Fibroblast of lung (primary cell): ENCODE measurements around the gene DACH2. TPM values are rescaled to one million over a fixed set of nuclear protein-coding genes. Genes with fewer than 3 reads are reported as not detected.

Experiments used
- DNase-seq, 2 donors: peaks; one replicate each; pipeline versions ENCODE4 v3.0.0 to v3.0.0-alpha.2; 2010; ENCODE audit warnings: low read depth in 2 of 2
- H2AFZ ChIP-seq: 2 replicates; pipeline ENCODE4 v1.5.1; 2012; ENCODE audit warnings: low read length, control low read depth, inconsistent platforms
- H3K27ac ChIP-seq: 2 replicates; pipeline ENCODE4 v1.5.1; 2011; ENCODE audit warnings: low read length, control low read depth; ENCODE audit not compliant: insufficient read depth
- H3K27me3 ChIP-seq: 2 replicates; pipeline ENCODE4 v1.5.1; 2011; ENCODE audit warnings: mild to moderate bottlenecking, low read length; ENCODE audit not compliant: control insufficient read depth, insufficient read depth
- H3K36me3 ChIP-seq: 2 replicates; pipeline ENCODE4 v1.5.1; 2011; ENCODE audit warnings: low read length; ENCODE audit not compliant: control insufficient read depth, insufficient read depth
- H3K4me1 ChIP-seq: 2 replicates; pipeline ENCODE4 v1.5.1; 2011; ENCODE audit warnings: low read length; ENCODE audit not compliant: control insufficient read depth, insufficient read depth; ENCODE audit errors: extremely low read depth
- H3K4me2 ChIP-seq: 2 replicates; pipeline ENCODE4 v1.5.1; 2011; ENCODE audit warnings: low read length, control low read depth; ENCODE audit not compliant: insufficient read depth; ENCODE audit errors: extremely low read depth
- H3K4me3 ChIP-seq, 4 experiments: fragments of 200-600 bp in 1 of 4; sonication (generic) in 1 of 4; replicated peaks in 1 of 4; 2 replicates each; pipeline ENCODE4 v1.5.1; 2011 to 2016; ENCODE audit warnings: low read length in 4 of 4, low read depth in 3 of 4, mild to moderate bottlenecking in 3 of 4, control low read depth in 2 of 4, inconsistent platforms in 1 of 4, mixed read lengths in 1 of 4; ENCODE audit not compliant: insufficient read depth in 1 of 4; ENCODE audit errors: control extremely low read depth in 1 of 4
- H3K79me2 ChIP-seq: 2 replicates; pipeline ENCODE4 v1.5.1; 2012; ENCODE audit warnings: mild to moderate bottlenecking, low read length, inconsistent platforms; ENCODE audit not compliant: control insufficient read depth, insufficient read depth
- H3K9ac ChIP-seq: 2 replicates; pipeline ENCODE4 v1.5.1; 2011; ENCODE audit warnings: mild to moderate bottlenecking, low read length, control low read depth; ENCODE audit not compliant: insufficient read depth
- H3K9me3 ChIP-seq: 2 replicates; pipeline ENCODE4 v1.5.1; 2012; ENCODE audit warnings: low read depth, low read length; ENCODE audit not compliant: control insufficient read depth, insufficient read depth
- H4K20me1 ChIP-seq: 2 replicates; pipeline ENCODE4 v1.5.1; 2011; ENCODE audit warnings: low read length; ENCODE audit not compliant: control insufficient read depth, insufficient read depth; ENCODE audit errors: extremely low read depth
- EZH2 ChIP-seq: IDR thresholded peaks from 2 replicates; pipeline ENCODE4 v1.5.1; 2012; ENCODE audit warnings: low read length, control low read depth, mild to moderate bottlenecking; ENCODE audit errors: missing control alignments
- polyA plus RNA-seq, 2 donors: library from polyadenylated mRNA; depleted of rRNA in 1 of 2; stranded (reverse) in 1 of 2; unstranded in 1 of 2; fragments of >200 nt; gene quantifications; 2 replicates each; pipeline ENCODE4 v1.2.1, GENCODE V29; 2011 to 2012; ENCODE audit warnings: missing spikeins in 1 of 2
- total RNA-seq: library from RNA; depleted of rRNA; stranded (reverse); fragments of >200 nt; gene quantifications from 2 replicates; pipeline ENCODE4 v1.2.1, GENCODE V29; 2014
- TF ChIP-seq, protein P1 (sequence below), 2 donors: IDR thresholded peaks in 1 of 2; conservative IDR thresholded peaks in 1 of 2; 1 replicate in 1 of 2; 2 replicates in 1 of 2; pipeline ENCODE4 v1.5.1; 2011 to 2012; ENCODE audit warnings: low read length in 2 of 2, control low read depth in 1 of 2, inconsistent platforms in 1 of 2, low read depth in 1 of 2, mild to moderate bottlenecking in 1 of 2

DACH2 gene
- total and polyA plus RNA-seq, 2 donors (not counting 1 experiment from before 2014, with no cell fraction given): 0.24 to 0.99 TPM

DNA sequence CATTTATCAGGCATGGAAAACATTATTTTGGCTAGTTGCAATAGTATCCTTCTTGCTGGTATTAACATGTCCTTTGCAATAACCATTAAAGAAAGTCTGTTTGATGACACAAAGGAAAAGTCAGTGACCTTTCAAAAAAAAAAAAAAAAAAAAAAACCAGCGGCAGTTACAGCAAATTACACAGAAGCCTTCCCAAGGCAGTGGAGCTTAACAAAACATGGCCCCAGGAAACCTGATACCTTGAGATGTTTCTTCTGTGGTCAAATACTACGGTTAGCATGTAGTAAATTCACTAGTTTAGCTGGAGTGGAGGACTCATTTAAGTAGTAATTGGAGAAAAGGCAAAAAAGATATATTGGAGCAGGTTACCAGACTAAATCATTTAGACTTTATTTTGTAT lies 359.1 kb downstream of the DACH2 start:
- no peaks in the 10 kb centered on the region for H3K36me3 ChIP-seq
- DNase-seq: peak in 1 of 2 donors; percentile 31
- H3K4me1 ChIP-seq: no peaks in the 10 kb centered on the region
- H2AFZ ChIP-seq: no peak overlapping the region
- H3K27ac ChIP-seq: no peak overlapping the region
- H3K27me3 ChIP-seq: no peaks in the 10 kb centered on the region
- H3K9me3 ChIP-seq: no peaks in the 10 kb centered on the region
- H3K79me2 ChIP-seq: no peaks in the 10 kb centered on the region
- H3K4me2 ChIP-seq: no peak overlapping the region
- H4K20me1 ChIP-seq: no peaks in the 10 kb centered on the region
- no peak overlapping the region for H3K9ac ChIP-seq
- TF ChIP-seq, protein P1, sequence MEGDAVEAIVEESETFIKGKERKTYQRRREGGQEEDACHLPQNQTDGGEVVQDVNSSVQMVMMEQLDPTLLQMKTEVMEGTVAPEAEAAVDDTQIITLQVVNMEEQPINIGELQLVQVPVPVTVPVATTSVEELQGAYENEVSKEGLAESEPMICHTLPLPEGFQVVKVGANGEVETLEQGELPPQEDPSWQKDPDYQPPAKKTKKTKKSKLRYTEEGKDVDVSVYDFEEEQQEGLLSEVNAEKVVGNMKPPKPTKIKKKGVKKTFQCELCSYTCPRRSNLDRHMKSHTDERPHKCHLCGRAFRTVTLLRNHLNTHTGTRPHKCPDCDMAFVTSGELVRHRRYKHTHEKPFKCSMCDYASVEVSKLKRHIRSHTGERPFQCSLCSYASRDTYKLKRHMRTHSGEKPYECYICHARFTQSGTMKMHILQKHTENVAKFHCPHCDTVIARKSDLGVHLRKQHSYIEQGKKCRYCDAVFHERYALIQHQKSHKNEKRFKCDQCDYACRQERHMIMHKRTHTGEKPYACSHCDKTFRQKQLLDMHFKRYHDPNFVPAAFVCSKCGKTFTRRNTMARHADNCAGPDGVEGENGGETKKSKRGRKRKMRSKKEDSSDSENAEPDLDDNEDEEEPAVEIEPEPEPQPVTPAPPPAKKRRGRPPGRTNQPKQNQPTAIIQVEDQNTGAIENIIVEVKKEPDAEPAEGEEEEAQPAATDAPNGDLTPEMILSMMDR (conservative IDR thresholded peaks at IDR 0.05 in 1 of 2, IDR thresholded peaks at IDR 0.05 in 1 of 2; ENCODE audit: low read depth in 1 of 2, low read length in 2 of 2): no peak
- TF ChIP-seq EZH2: no peak
- no peak overlapping the region for H3K4me3 ChIP-seq

DNA sequence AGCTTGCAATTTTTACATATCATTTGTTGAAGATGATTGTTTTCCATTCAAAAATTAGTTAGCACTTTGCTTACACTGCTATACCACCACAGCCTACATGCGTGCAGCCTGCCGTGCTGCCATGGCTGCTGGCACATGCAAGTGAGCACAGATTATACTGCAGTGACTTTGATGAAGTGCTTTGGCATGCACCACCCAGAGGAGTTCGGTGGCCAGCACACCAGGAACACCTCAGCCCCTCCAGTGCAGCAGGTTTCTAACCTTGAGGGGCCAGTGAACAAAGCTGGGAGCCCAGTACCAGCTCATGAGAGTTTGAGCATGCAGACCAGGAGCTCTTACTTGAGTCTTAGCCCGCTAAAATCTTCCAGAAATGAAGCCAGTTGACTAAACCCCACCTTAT lies 431.5 kb downstream of the DACH2 start:
- H3K4me1 ChIP-seq: no peaks in the 10 kb centered on the region
- H3K4me2 ChIP-seq: no peak overlapping the region
- no peak overlapping the region for H2AFZ ChIP-seq
- H3K79me2 ChIP-seq: no peaks in the 10 kb centered on the region
- H3K36me3 ChIP-seq: no peaks in the 10 kb centered on the region
- TF ChIP-seq, protein P1 (conservative IDR thresholded peaks at IDR 0.05 in 1 of 2, IDR thresholded peaks at IDR 0.05 in 1 of 2; ENCODE audit: low read depth in 1 of 2, low read length in 2 of 2): no peak
- TF ChIP-seq EZH2: no peak
- no peaks in the 10 kb centered on the region for H4K20me1 ChIP-seq
- no peaks in the 10 kb centered on the region for H3K9me3 ChIP-seq
- no peak overlapping the region for H3K4me3 ChIP-seq
- no peak overlapping the region for H3K9ac ChIP-seq
- no peak overlapping the region for H3K27ac ChIP-seq
- DNase-seq: no peak
- H3K27me3 ChIP-seq: no peaks in the 10 kb centered on the region

DNA sequence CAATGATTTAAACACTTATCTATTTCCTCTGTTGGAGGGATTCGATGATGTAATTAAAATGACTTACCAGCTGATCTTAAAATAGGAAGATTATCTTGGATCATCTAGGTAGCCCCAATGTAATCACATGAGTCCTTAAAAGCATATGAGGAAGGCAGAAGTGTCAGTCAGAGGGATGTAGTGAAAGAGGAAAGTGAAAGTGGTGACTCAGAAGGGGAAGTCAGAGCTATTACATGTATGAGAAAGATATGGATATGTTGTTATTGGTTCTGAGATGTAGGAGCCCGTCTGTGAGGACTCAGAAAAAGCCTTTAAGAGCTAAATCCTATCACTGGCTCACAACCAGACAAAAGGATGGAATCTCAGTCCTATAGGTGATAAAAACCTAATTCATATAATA lies 456.4 kb downstream of the DACH2 start:
- Histone ChIP-seq H2AFZ (no peak overlapping the region), H3K27ac (no peak overlapping the region), H3K9ac (no peak overlapping the region), H3K79me2 (no peaks in the 10 kb centered on the region), H3K36me3 (no peaks in the 10 kb centered on the region), H3K9me3 (no peaks in the 10 kb centered on the region), H3K4me2 (no peak overlapping the region), H3K4me3 (no peak overlapping the region), H4K20me1 (no peaks in the 10 kb centered on the region), H3K27me3 (no peaks in the 10 kb centered on the region), H3K4me1 (no peaks in the 10 kb centered on the region)
- peak in 1 of 2 donors; percentile 29 for DNase-seq
- TF ChIP-seq EZH2: no peak
- TF ChIP-seq, protein P1 (conservative IDR thresholded peaks at IDR 0.05 in 1 of 2, IDR thresholded peaks at IDR 0.05 in 1 of 2; ENCODE audit: low read depth in 1 of 2, low read length in 2 of 2): no peak
